ENCODE data around the gene RANBP17.
A peak's percentile ranks its signal among the peaks of the same experiment; 100 is the strongest.

The RANBP17 gene

GRCh38 chr5:171188016-171188415 is 326.2 kb downstream of the RANBP17 start:
- ChIA-PET POLR2A (no interaction called here), CTCF (interaction anchor here (0.7 kb wide), 1 partner anchor 604 kb away, joined by 3 read pairs; no protein-coding TSS in a partner anchor)
- DNase-seq (ENCODE audit: extremely low spot score): no peak
- TF ChIP-seq ZNF384 (IDR thresholded peaks at IDR 0.05): no peak
- no peak for TF ChIP-seq SUZ12 (IDR thresholded peaks at IDR 0.05)
- no peak for TF ChIP-seq HDGF (IDR thresholded peaks at IDR 0.05; ENCODE audit: borderline replicate concordance)
- TF ChIP-seq TARDBP (IDR thresholded peaks at IDR 0.05): no peak
- TF ChIP-seq FOXM1 (IDR thresholded peaks at IDR 0.05; ENCODE audit: borderline replicate concordance): no peak
- no peak for TF ChIP-seq FOXA1 (IDR thresholded peaks at IDR 0.05)
- TF ChIP-seq FOXK2 (IDR thresholded peaks at IDR 0.05): no peak
- TF ChIP-seq BHLHE40 (IDR thresholded peaks at IDR 0.05; ENCODE audit: borderline replicate concordance): no peak
- TF ChIP-seq PKNOX1 (IDR thresholded peaks at IDR 0.05): no peak

- TF ChIP-seq LEF1 (IDR thresholded peaks at IDR 0.05; ENCODE audit: borderline replicate concordance) (no peak), ELF4 (IDR thresholded peaks at IDR 0.05) (no peak), FOXA1 (IDR thresholded peaks at IDR 0.05) (no peak), ZNF384 (IDR thresholded peaks at IDR 0.05) (no peak)
- no peak for DNase-seq (ENCODE audit: extremely low spot score)
- ChIA-PET POLR2A (no interaction called here), CTCF (interaction anchor here (0.6 kb wide), 1 partner anchor 162 kb away, joined by 3 read pairs; no protein-coding TSS in a partner anchor)
These were observed 327.6 kb downstream of the RANBP17 start for GRCh38 chr5:171189442-171189841.

- ChIA-PET POLR2A (no interaction called here), CTCF (no interaction called here)
- DNase-seq (ENCODE audit: extremely low spot score): no peak
- TF ChIP-seq FOXK2 (IDR thresholded peaks at IDR 0.05) (no peak), LEF1 (IDR thresholded peaks at IDR 0.05; ENCODE audit: borderline replicate concordance) (no peak), TARDBP (IDR thresholded peaks at IDR 0.05) (no peak), FOXA1 (IDR thresholded peaks at IDR 0.05) (no peak), CTBP1 (IDR thresholded peaks at IDR 0.05; ENCODE audit: borderline replicate concordance) (no peak), ZNF384 (IDR thresholded peaks at IDR 0.05) (no peak), ELF4 (IDR thresholded peaks at IDR 0.05) (no peak), ARNT (IDR thresholded peaks at IDR 0.05) (no peak), L3MBTL2 (conservative IDR thresholded peaks at IDR 0.05) (no peak)
These were observed 330.3 kb downstream of the RANBP17 start for GRCh38 chr5:171192111-171192510.

GRCh38 chr5:171201310-171201709 is 339.5 kb downstream of the RANBP17 start:
- ChIA-PET POLR2A (no interaction called here), CTCF (interaction anchor here (1.2 kb wide), 2 partner anchors 72 to 141 kb away, joined by 4 read pairs; no protein-coding TSS in a partner anchor)
- no peak for TF ChIP-seq ZNF384 (IDR thresholded peaks at IDR 0.05)
- no peak for TF ChIP-seq SUZ12 (IDR thresholded peaks at IDR 0.05)
- TF ChIP-seq SP1 (IDR thresholded peaks at IDR 0.05): no peak
- TF ChIP-seq ELF4 (IDR thresholded peaks at IDR 0.05): no peak
- no peak for TF ChIP-seq PKNOX1 (IDR thresholded peaks at IDR 0.05)
- no peak for TF ChIP-seq TARDBP (IDR thresholded peaks at IDR 0.05)
- no peak for TF ChIP-seq NFRKB (IDR thresholded peaks at IDR 0.05)
- no peak for TF ChIP-seq BHLHE40 (IDR thresholded peaks at IDR 0.05; ENCODE audit: borderline replicate concordance)
- TF ChIP-seq LEF1 (IDR thresholded peaks at IDR 0.05; ENCODE audit: borderline replicate concordance): no peak
- TF ChIP-seq L3MBTL2 (conservative IDR thresholded peaks at IDR 0.05): no peak
- no peak for TF ChIP-seq ARNT (IDR thresholded peaks at IDR 0.05)
- DNase-seq (ENCODE audit: extremely low spot score): peak; percentile 58

- DNase-seq (ENCODE audit: extremely low spot score): no peak
- ChIA-PET POLR2A (no interaction called here), CTCF (interaction anchor here (0.9 to 2.6 kb wide), 6 partner anchors 42 to 137 kb away, joined by 3 to 11 read pairs (median 3); no protein-coding TSS in a partner anchor)
- TF ChIP-seq FOXK2 (IDR thresholded peaks at IDR 0.05) (no peak), SUZ12 (IDR thresholded peaks at IDR 0.05) (no peak), FOXA1 (IDR thresholded peaks at IDR 0.05) (no peak), FOXM1 (IDR thresholded peaks at IDR 0.05; ENCODE audit: borderline replicate concordance) (no peak), HDGF (IDR thresholded peaks at IDR 0.05; ENCODE audit: borderline replicate concordance) (no peak), ZNF384 (IDR thresholded peaks at IDR 0.05) (no peak), ARNT (IDR thresholded peaks at IDR 0.05) (no peak), LEF1 (IDR thresholded peaks at IDR 0.05; ENCODE audit: borderline replicate concordance) (no peak), CTBP1 (IDR thresholded peaks at IDR 0.05; ENCODE audit: borderline replicate concordance) (no peak), BHLHE40 (IDR thresholded peaks at IDR 0.05; ENCODE audit: borderline replicate concordance) (no peak), SP1 (IDR thresholded peaks at IDR 0.05) (no peak), TARDBP (IDR thresholded peaks at IDR 0.05) (no peak), ELF4 (IDR thresholded peaks at IDR 0.05) (no peak), L3MBTL2 (conservative IDR thresholded peaks at IDR 0.05) (no peak), PKNOX1 (IDR thresholded peaks at IDR 0.05) (no peak)
These were observed 343.6 kb downstream of the RANBP17 start for GRCh38 chr5:171205375-171205774.

GRCh38 chr5:171207256-171207847 is 345.5 kb downstream of the RANBP17 start:
- 0 out of 2 replicates have a peak, but pooled peaks have one; percentile 7 for TF ChIP-seq PKNOX1 (IDR thresholded peaks at IDR 0.05)
- no peak for TF ChIP-seq LEF1 (IDR thresholded peaks at IDR 0.05; ENCODE audit: borderline replicate concordance)
- DNase-seq (ENCODE audit: extremely low spot score): peak; percentile 63
- ChIA-PET POLR2A (no interaction called here), CTCF (interaction anchor here (0.6 to 3.0 kb wide), 11 partner anchors 9 to 465 kb away, joined by 3 to 39 read pairs (median 3); no protein-coding TSS in a partner anchor)

Measured in HEK293T (cell line).